ENCODE measurements around the gene ST8SIA1.
"Not testable (repeated sequence)": the region's sequence is repeated elsewhere in the genome, so short reads cannot be mapped to it uniquely, and the experiment has no call there.

Gene ST8SIA1

GRCh38 chr12:22164139-22164538 lies 170.4 kb downstream of the ST8SIA1 start:
- FAIRE-seq (no peak), DNase-seq (ENCODE audit: insufficient read length, low spot score) (no peak)
- no peak for TF ChIP-seq POLR2A (IDR thresholded peaks at IDR 0.05; ENCODE audit: low read depth, low read length)
- no peak for TF ChIP-seq PAX5 (IDR thresholded peaks at IDR 0.05; ENCODE audit: insufficient read depth, low read length, severe bottlenecking)
- no peak for TF ChIP-seq POU2F2 (IDR thresholded peaks at IDR 0.05; ENCODE audit: low read depth, low read length)
- no peak for TF ChIP-seq TAF1 (IDR thresholded peaks at IDR 0.05; ENCODE audit: low read depth, low read length)
- TF ChIP-seq SPI1 (IDR thresholded peaks at IDR 0.05; ENCODE audit: low read depth, low read length) = no peak
- no peak for TF ChIP-seq POLR2AphosphoS5 (IDR thresholded peaks at IDR 0.05; ENCODE audit: low read depth, low read length)

- no peak for DNase-seq (ENCODE audit: insufficient read length, low spot score)
- TF ChIP-seq POLR2AphosphoS5 (IDR thresholded peaks at IDR 0.05; ENCODE audit: low read depth, low read length) (no peak), TAF1 (IDR thresholded peaks at IDR 0.05; ENCODE audit: low read depth, low read length) (no peak), POU2F2 (IDR thresholded peaks at IDR 0.05; ENCODE audit: low read depth, low read length) (no peak), POLR2A (IDR thresholded peaks at IDR 0.05; ENCODE audit: low read depth, low read length) (no peak), SPI1 (IDR thresholded peaks at IDR 0.05; ENCODE audit: low read depth, low read length) (no peak)
- FAIRE-seq = no peak
Observed at GRCh38 chr12:22163594-22163993, 170.9 kb downstream of the ST8SIA1 start.

GRCh38 chr12:22160396-22161003 lies 174.0 kb downstream of the ST8SIA1 start:
- DNase-seq (ENCODE audit: insufficient read length, low spot score) = no peak
- FAIRE-seq = no peak
- no peak for TF ChIP-seq SPI1 (IDR thresholded peaks at IDR 0.05; ENCODE audit: low read depth, low read length)
- TF ChIP-seq POLR2AphosphoS5 (IDR thresholded peaks at IDR 0.05; ENCODE audit: low read depth, low read length) = no peak
- no peak for TF ChIP-seq TAF1 (IDR thresholded peaks at IDR 0.05; ENCODE audit: low read depth, low read length)
- no peak for TF ChIP-seq POU2F2 (IDR thresholded peaks at IDR 0.05; ENCODE audit: low read depth, low read length)
- TF ChIP-seq PAX5 (IDR thresholded peaks at IDR 0.05; ENCODE audit: insufficient read depth, low read length, severe bottlenecking) = no peak
- TF ChIP-seq POLR2A (IDR thresholded peaks at IDR 0.05; ENCODE audit: low read depth, low read length) = no peak

- FAIRE-seq; DNase-seq (ENCODE audit: insufficient read length, low spot score): not testable (repeated sequence)
Observed at GRCh38 chr12:22149286-22149685, 185.2 kb downstream of the ST8SIA1 start.

- DNase-seq (ENCODE audit: insufficient read length, low spot score); FAIRE-seq: not testable (repeated sequence)
Observed at GRCh38 chr12:22146686-22147085, 187.8 kb downstream of the ST8SIA1 start.

Measured in GM12891 (cell line).